ENCODE data around the gene DHRS12. TPM values are rescaled to one million over a fixed set of nuclear protein-coding genes. Genes with fewer than 3 reads are reported as not detected.
"Not testable (repeated sequence)": the region's sequence is repeated elsewhere in the genome, so short reads cannot be mapped to it uniquely, and the experiment has no call there.

Gene DHRS12
- total and polyA plus RNA-seq, 9 donors: 9.4 to 16.2 (median 12.1) TPM

DNA sequence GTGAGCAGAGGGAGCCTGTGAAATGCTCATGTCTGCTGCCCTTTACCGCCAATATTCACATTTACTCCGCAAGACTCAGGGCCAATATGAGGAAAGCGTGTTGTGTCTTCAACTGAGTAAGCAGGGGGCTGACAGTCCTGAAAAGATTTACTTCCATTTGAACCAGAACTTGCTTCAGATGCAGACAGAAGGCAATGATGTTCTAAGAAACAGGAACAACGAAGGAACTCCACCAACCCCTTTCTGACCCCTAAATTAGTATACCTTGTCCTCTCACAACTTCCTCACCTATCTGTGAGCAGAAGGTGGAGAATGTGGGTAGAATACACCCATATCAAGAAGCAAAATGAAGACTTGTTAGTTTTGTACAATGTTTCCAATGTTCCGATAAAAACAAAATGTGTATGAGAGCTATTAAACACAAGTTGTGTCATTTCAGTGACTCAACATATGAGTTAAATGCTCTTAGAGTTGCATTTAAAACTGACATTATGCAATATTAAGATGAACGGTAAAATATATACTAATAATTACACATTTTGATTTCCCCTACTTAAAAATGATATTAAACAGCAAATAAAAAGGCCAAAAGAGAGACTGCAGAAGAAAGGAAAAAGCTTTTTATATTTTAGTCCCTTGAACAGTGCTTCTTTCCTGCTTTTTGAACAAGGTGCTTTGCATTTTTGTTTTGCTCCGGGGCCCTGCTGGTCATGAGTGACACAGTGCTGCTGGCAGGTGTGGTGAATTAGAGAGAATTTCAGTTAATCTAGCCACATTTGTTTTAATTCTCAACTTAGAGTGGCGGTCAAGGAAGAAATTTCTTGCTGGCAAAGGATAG lies 25.0 kb upstream of the DHRS12 start:
- 89% methylated on average over 3 of the region's 8 CpGs for WGBS (ENCODE audit: insufficient coverage)

DNA sequence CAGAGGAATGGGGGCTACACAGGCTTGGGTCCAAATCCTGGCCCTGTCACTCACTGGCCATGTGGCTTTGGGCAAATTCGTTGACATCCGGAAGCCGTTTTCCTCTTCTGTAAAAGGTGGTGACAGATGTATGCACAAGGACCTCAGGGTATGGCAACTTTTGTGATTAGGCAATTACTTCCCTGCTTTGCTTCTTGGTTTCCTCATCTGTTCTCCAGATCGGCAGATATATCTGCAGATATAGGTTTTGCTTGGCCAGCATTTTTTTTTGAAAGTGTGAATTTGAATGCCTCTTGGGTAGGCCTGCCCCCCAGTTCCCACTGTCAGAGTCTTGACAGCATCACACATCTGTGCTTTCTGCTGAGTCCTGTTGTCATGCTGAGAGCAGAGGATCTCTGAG lies 23.3 kb upstream of the DHRS12 start:
- WGBS (ENCODE audit: insufficient coverage): 90% methylated on average over 3 of the region's 4 CpGs
- Histone ChIP-seq H3K4me1 (ENCODE audit: control insufficient read depth, insufficient read depth, low read length) (peaks cover 34% of the 10 kb centered on the region), H3K36me3 (ENCODE audit: control insufficient read depth, insufficient read depth, low read length) (no peaks in the 10 kb centered on the region), H3K9me3 (replicated peaks; ENCODE audit: control insufficient read depth, low read depth, low read length) (no peaks in the 10 kb centered on the region), H3K4me3 (ENCODE audit: low read length) (no peak overlapping the region), H3K27ac (ENCODE audit: low read length) (no peak overlapping the region), H3K27me3 (ENCODE audit: control insufficient read depth, insufficient read depth, low read length) (no peaks in the 10 kb centered on the region)
- no peak for DNase-seq

More for the DNA sequence above, 25.0 kb upstream of the DHRS12 start:
- Histone ChIP-seq H3K4me3 (ENCODE audit: low read length) (no peak overlapping the region), H3K9me3 (replicated peaks; ENCODE audit: control insufficient read depth, low read depth, low read length) (no peaks in the 10 kb centered on the region), H3K4me1 (ENCODE audit: control insufficient read depth, insufficient read depth, low read length) (peaks cover 25% of the 10 kb centered on the region), H3K27ac (ENCODE audit: low read length) (no peak overlapping the region), H3K36me3 (ENCODE audit: control insufficient read depth, insufficient read depth, low read length) (no peaks in the 10 kb centered on the region), H3K27me3 (ENCODE audit: control insufficient read depth, insufficient read depth, low read length) (peaks cover 2% of the 10 kb centered on the region)
- no peak for DNase-seq

DNA sequence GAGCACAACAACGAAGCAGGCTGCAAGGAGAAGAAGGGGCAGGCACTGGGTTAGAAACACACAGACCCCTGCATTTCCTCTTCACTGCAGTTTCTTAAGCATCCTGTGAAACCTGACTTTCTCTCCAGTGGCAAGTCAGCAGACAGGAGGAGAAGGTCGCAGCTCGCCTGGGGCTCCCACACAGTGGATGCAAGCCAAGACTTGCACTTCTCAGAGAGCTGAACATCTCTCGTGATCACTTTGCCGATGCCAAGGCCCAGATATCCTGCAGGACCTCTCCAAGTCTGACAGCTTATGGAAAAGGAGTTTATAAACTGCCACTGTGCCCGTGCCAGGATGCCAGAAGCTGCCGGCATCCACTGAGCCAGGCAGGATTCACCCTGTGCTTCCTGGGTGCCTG lies 22.6 kb upstream of the DHRS12 start:
- H3K27ac ChIP-seq (ENCODE audit: low read length): no peak overlapping the region
- WGBS (ENCODE audit: insufficient coverage): 37% methylated on average over 5 of the region's 7 CpGs
- no peaks in the 10 kb centered on the region for H3K27me3 ChIP-seq (ENCODE audit: control insufficient read depth, insufficient read depth, low read length)
- no peak for DNase-seq
- peaks cover 38% of the 10 kb centered on the region for H3K4me1 ChIP-seq (ENCODE audit: control insufficient read depth, insufficient read depth, low read length)
- H3K36me3 ChIP-seq (ENCODE audit: control insufficient read depth, insufficient read depth, low read length): no peaks in the 10 kb centered on the region
- no peaks in the 10 kb centered on the region for H3K9me3 ChIP-seq (replicated peaks; ENCODE audit: control insufficient read depth, low read depth, low read length)
- H3K4me3 ChIP-seq (ENCODE audit: low read length): no peak overlapping the region

DNA sequence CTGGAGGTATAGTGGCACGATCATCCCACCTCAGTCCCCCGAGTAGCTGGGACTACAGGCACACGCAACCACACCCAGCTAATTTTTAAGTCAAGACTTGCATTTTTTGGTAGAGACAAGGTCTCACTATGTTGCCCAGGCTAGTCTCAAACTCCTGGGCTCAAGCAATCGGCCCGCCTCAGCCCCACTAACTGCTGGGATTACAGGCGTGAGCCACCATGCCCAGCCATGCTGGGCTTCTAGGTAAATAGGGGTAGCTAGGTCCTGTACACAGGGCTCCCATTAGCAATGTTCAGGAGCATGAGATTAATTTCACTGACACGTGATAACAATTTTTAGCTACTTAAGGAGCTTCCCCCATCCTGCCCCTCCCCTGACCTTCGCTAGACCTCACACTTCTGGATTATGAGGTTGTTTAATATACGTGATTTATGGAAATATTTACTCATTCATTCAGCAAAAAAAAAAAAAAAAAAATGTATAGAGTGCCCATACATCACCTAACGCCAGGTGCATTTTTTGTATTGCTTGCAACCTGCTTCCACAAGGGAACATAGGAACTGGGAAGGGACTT lies 21.8 kb upstream of the DHRS12 start:
- peaks cover 44% of the 10 kb centered on the region for H3K4me1 ChIP-seq (ENCODE audit: control insufficient read depth, insufficient read depth, low read length)
- H3K27me3 ChIP-seq (ENCODE audit: control insufficient read depth, insufficient read depth, low read length): no peaks in the 10 kb centered on the region
- no peak overlapping the region for H3K27ac ChIP-seq (ENCODE audit: low read length)
- 89% methylated on average over 3 of the region's 10 CpGs for WGBS (ENCODE audit: insufficient coverage)
- DNase-seq: no peak
- H3K9me3 ChIP-seq (replicated peaks; ENCODE audit: control insufficient read depth, low read depth, low read length): no peaks in the 10 kb centered on the region
- no peak overlapping the region for H3K4me3 ChIP-seq (ENCODE audit: low read length)
- H3K36me3 ChIP-seq (ENCODE audit: control insufficient read depth, insufficient read depth, low read length): no peaks in the 10 kb centered on the region

DNA sequence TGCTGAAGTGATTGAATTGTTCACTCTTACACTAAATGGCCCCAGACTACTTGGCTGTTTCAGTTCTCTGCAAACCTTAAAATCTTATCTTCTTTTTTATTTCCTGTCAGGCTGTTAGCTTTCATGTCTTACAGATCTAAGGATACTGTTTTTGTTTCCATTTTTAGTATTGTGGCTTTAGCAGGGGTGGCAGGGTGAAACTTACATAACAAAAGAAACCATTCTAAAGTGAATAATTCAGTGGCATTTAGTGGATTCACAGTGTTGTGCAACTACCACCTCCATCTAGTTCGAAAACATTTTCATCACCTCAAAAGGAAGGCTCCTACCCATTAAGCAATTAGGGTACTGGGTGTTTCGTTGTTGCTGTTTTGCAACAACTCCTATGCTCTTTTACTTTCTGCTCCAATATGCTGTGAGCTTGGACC lies 21.2 kb upstream of the DHRS12 start:
- no peaks in the 10 kb centered on the region for H3K36me3 ChIP-seq (ENCODE audit: control insufficient read depth, insufficient read depth, low read length)
- H3K4me1 ChIP-seq (ENCODE audit: control insufficient read depth, insufficient read depth, low read length): peaks cover 47% of the 10 kb centered on the region
- no peak for DNase-seq
- no peaks in the 10 kb centered on the region for H3K9me3 ChIP-seq (replicated peaks; ENCODE audit: control insufficient read depth, low read depth, low read length)
- WGBS (ENCODE audit: insufficient coverage): no CpG with 5 or more reads among the region's 2 CpGs
- no peak overlapping the region for H3K4me3 ChIP-seq (ENCODE audit: low read length)
- no peak overlapping the region for H3K27ac ChIP-seq (ENCODE audit: low read length)
- H3K27me3 ChIP-seq (ENCODE audit: control insufficient read depth, insufficient read depth, low read length): no peaks in the 10 kb centered on the region

DNA sequence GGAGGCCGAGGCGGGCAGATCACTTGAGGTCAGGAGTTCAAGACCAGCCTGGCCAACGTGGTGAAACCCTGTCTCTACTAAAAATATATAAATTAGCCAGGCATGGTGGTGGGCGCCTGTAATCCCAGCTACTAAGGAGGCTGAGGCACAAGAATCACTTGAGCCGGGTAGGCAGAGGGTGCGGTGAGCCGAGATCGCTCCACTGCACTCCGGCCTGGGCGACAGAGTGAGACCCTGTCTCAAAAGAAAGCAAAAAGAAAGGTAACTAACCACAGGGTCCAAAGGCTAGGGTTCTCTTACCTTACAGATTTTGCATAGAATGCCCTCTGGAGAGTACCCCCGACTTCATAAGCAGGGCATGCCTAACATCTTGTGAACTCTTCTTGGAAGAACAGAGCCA lies 20.7 kb upstream of the DHRS12 start:
- not testable (repeated sequence) for DNase-seq; H3K4me3 ChIP-seq (ENCODE audit: low read length); H3K27ac ChIP-seq (ENCODE audit: low read length); H3K9me3 ChIP-seq (replicated peaks; ENCODE audit: control insufficient read depth, low read depth, low read length); H3K36me3 ChIP-seq (ENCODE audit: control insufficient read depth, insufficient read depth, low read length); H3K27me3 ChIP-seq (ENCODE audit: control insufficient read depth, insufficient read depth, low read length)
- 95% methylated on average over 8 of the region's 11 CpGs for WGBS (ENCODE audit: insufficient coverage)
- peaks cover 48% of the 10 kb centered on the region for H3K4me1 ChIP-seq (ENCODE audit: control insufficient read depth, insufficient read depth, low read length)

DNA sequence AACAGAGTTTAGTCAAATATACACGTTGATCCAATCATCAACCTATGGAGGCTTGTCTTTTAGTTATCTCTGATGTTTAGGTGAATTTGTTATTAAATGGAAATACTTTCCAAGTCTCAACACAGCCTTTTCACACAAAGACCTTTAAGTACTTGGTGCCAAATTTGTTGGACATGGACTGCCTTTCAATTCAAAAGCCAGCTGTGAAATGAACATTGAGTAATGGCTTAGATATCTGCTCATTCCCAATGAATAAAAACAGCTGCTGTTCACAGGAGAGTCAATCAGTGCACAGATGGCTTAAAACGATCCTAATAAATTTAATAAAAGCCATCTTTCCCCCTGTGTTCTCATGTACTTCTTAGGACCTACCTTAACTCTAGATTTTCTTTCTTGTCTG lies 19.9 kb upstream of the DHRS12 start:
- H3K9me3 ChIP-seq (replicated peaks; ENCODE audit: control insufficient read depth, low read depth, low read length): no peaks in the 10 kb centered on the region
- peaks cover 51% of the 10 kb centered on the region for H3K4me1 ChIP-seq (ENCODE audit: control insufficient read depth, insufficient read depth, low read length)
- H3K4me3 ChIP-seq (ENCODE audit: low read length): no peak overlapping the region
- WGBS (ENCODE audit: insufficient coverage): no CpG with 5 or more reads among the region's 2 CpGs
- peak overlapping the region; percentile 54 for H3K27ac ChIP-seq (ENCODE audit: low read length)
- peak; percentile 68 for DNase-seq
- no peaks in the 10 kb centered on the region for H3K36me3 ChIP-seq (ENCODE audit: control insufficient read depth, insufficient read depth, low read length)
- no peaks in the 10 kb centered on the region for H3K27me3 ChIP-seq (ENCODE audit: control insufficient read depth, insufficient read depth, low read length)

DNA sequence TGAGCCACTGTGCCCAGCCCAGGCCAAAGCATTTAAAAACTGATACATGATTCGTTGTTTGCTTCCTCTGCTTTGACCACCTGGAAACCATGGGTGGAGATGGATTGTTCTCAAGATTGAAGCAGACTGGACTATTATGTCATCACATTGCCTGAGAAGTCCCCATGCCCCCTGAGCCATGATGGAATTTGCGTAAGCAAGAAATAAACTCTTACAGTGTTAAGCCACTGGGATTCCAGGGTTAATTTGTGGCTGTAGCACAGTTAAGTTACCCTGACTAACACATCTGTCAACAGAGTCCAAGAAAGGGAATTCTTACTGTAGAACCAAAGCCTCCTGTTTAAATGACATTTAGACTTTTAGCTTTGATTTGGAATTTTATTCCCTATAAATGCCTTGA lies 19.4 kb upstream of the DHRS12 start:
- no peaks in the 10 kb centered on the region for H3K36me3 ChIP-seq (ENCODE audit: control insufficient read depth, insufficient read depth, low read length)
- peaks cover 53% of the 10 kb centered on the region for H3K4me1 ChIP-seq (ENCODE audit: control insufficient read depth, insufficient read depth, low read length)
- no CpG with 5 or more reads among the region's 2 CpGs for WGBS (ENCODE audit: insufficient coverage)
- no peaks in the 10 kb centered on the region for H3K27me3 ChIP-seq (ENCODE audit: control insufficient read depth, insufficient read depth, low read length)
- peak overlapping the region; percentile 54 for H3K27ac ChIP-seq (ENCODE audit: low read length)
- no peaks in the 10 kb centered on the region for H3K9me3 ChIP-seq (replicated peaks; ENCODE audit: control insufficient read depth, low read depth, low read length)
- DNase-seq: peak; percentile 57
- no peak overlapping the region for H3K4me3 ChIP-seq (ENCODE audit: low read length)

DNA sequence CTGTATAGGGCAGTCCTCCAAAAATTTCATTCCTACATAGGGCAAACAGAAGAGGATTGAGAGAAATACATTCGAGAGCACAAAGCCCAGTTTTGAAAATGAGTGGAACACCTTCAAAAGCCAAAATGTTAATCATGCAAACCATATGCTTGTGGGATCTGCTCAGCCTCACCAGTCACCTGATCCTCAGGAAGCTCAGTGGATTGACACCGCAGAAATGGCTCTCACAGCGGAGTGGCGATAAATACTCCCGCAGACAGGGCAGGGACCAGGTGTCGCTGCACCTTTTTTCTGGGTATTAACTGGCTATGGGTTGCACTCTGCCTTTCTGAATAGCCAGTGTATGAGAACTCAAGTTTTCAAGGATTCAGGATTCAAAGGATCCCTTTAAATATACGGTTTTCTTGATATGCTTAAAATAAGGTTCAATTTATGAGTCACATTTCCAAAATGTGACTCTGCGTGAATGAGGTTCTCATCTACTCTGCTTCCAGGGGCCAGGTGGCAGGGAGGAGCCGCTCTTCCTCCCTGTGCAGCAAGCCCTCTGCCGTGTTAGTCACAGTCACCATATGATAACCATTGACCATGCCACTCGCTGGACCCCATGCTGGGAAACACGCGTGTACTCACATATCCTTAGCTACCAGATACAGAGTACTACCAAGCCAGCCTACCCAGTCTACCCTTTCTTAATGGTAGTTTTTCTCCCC lies 18.3 kb upstream of the DHRS12 start:
- no peak overlapping the region for H3K4me3 ChIP-seq (ENCODE audit: low read length)
- peaks cover 49% of the 10 kb centered on the region for H3K4me1 ChIP-seq (ENCODE audit: control insufficient read depth, insufficient read depth, low read length)
- H3K27me3 ChIP-seq (ENCODE audit: control insufficient read depth, insufficient read depth, low read length): no peaks in the 10 kb centered on the region
- H3K9me3 ChIP-seq (replicated peaks; ENCODE audit: control insufficient read depth, low read depth, low read length): no peaks in the 10 kb centered on the region
- WGBS (ENCODE audit: insufficient coverage): 34% methylated on average over 6 of the region's 13 CpGs
- no peak for DNase-seq
- peak overlapping the region; percentile 54 for H3K27ac ChIP-seq (ENCODE audit: low read length)
- no peaks in the 10 kb centered on the region for H3K36me3 ChIP-seq (ENCODE audit: control insufficient read depth, insufficient read depth, low read length)

DNA sequence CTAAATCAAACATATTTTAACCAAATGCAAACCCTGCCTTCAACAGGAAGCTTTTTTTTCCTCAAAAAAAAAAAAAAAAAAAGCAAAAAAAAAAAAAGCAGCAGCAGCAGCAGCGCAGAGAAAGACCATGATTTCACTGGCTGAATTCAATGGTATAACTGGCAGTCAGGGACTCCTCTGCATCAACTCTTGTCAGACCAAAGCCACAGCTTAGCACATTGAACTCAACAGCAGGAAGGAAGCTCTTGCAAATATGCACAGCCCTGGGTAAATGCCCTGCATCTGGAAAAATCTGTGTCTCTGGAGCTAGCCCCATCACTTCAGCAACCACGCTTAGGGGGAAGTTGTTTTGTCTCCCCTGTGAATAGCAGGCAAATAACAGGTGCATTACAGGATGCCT lies 17.6 kb upstream of the DHRS12 start:
- no peak overlapping the region for H3K4me3 ChIP-seq (ENCODE audit: low read length)
- H3K27me3 ChIP-seq (ENCODE audit: control insufficient read depth, insufficient read depth, low read length): peaks cover under 1% of the 10 kb centered on the region
- H3K36me3 ChIP-seq (ENCODE audit: control insufficient read depth, insufficient read depth, low read length): no peaks in the 10 kb centered on the region
- H3K4me1 ChIP-seq (ENCODE audit: control insufficient read depth, insufficient read depth, low read length): peaks cover 43% of the 10 kb centered on the region
- H3K9me3 ChIP-seq (replicated peaks; ENCODE audit: control insufficient read depth, low read depth, low read length): no peaks in the 10 kb centered on the region
- 25% methylated on average over 1 of the region's 2 CpGs for WGBS (ENCODE audit: insufficient coverage)
- no peak overlapping the region for H3K27ac ChIP-seq (ENCODE audit: low read length)
- DNase-seq: peak; percentile 42
